Measurements from ENCODE around the gene FRAS1.
"Not testable (repeated sequence)": the region's sequence is repeated elsewhere in the genome, so short reads cannot be mapped to it uniquely, and the experiment has no call there.

The FRAS1 gene

DNA sequence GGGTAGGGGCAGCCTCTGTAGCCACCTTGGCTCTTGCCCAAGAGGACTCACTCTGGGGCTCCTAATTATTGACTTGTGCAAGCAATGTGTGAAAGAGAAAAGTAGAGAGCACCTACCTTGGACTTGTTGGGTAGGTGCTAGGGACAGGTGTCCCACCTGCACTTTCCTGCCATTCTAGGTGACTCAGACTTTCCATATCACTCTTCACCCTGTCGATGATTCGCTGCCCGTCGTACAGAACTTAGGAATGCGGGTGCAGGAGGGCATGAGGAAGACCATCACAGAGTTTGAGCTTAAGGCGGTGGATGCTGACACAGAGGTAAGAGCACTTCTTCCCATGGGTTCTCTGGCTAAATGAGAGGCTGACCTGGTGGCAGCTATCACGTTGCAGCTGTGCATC, 407.1 kb downstream of the FRAS1 start:
- DNase-seq: no peak

DNA sequence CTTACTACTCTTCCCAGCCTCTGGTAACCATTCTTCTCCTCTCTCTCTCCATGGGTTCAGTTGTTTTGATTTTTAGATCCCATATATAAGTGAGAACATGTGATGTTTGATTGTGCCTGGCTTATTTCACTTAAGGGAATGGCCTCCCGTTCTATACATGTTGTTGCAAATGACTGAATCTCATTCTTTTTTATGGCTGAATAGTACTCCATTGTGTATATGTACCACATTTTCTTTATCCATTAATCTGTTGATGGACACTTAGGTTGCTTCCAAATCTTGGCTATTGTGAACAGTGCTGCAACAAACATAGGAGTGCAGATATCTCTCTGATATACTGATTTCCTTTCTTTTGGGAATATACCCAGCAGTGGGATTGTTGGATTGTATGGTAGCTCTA, 410.1 kb downstream of the FRAS1 start:
- DNase-seq: not testable (repeated sequence)

DNA sequence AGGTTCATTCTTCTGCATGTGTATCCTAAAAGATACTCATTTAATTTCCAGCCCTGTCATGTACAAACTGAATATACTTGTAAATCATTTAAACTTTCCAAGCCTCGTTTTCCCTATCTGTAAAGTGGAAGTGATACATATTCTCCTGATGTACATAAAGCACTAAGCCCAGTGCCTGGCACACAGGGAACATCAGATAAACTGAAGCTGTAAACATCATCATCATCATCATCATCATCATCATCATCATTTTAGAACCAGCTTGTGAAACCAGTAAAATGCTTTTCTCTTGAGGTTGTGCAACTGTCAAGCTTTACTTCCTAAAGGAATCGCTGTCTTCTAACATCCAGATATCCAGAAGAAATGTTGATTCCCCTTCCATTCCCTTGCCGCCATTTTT, 411.1 kb downstream of the FRAS1 start:
- DNase-seq: no peak

DNA sequence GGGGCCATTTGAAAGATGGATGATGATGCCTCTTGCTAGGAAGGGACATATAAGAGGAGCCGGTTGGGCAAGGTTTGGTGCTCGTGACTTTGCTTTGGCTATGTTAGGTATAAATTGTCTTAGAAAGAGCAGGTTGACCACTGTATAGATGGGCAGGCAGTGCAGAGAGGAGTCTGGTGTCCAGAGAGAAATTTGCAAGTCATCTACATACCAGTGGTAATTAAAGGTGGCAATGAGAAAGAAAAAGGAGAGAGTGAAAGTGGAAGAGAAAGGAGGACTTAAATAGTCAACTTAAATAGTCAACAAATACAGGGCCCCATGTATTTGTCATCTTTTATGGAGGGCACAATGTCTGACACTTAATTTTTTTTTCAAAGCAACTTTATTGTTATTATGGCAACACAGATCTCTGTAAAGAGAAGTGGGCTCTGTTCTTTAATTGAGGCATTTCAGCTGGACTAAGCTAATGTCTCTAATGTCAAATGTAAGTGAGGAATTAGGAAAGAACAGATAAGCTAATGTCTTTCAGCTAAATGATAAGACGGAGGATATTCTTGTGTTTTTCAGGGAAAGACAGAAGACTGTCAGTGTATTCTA, 419.1 kb downstream of the FRAS1 start:
- DNase-seq: no peak

DNA sequence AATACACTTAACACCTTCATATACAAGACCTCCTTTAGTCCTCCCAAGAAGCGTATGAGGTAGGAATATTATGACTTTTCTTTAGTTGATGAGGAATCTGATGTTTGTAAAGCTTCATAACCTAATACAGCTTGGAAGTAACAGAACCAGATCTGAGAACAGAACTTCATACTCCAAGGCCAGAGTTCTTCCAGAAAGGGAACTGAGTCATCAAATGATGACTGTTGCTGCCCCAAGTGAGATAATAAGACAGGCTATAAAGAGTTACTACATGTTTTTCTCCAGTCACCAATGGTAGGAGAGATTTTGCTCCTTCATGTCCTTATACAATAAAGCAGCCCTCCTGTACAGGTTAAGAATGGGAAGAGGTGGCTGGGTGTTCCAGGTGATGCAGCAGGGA, 420.2 kb downstream of the FRAS1 start:
- DNase-seq: no peak

DNA sequence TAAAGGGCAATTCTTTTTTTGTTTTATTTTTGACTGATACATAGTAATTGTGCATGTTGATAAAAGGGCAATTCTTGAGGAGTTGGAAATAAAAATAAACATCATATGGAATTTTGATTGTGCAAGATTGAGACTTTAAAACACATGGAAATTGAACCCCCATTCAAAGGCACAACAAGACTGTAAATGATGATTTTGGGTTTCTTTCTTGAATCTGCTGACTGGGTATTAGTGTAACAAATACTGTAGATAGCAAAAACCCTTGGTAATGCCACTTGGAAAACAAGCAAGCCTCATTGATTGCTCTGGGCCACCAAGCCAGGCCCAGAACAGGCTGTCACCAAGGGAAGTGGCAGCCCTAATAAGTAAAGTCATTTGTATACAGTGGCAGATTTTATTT, 421.4 kb downstream of the FRAS1 start:
- DNase-seq: no peak

DNA sequence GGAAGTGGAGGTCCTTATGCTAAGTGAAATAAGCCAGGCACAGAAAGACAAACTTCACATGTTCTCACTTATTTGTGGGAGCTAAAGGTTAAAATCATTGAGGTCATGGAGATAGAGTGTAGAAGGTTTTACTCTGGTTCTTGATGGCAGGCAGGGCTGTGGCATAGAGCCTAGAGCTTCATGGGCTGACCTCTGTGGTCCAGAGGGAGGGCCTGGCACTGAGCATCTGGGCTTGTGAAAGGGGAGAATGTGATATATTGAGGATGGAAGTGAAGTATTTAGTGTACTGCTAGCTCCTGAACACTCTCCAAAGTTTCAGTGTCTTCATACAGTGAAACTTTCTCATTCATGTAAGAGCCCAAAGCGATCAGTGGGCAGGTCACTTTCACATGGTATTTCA, 423.2 kb downstream of the FRAS1 start:
- DNase-seq: no peak

DNA sequence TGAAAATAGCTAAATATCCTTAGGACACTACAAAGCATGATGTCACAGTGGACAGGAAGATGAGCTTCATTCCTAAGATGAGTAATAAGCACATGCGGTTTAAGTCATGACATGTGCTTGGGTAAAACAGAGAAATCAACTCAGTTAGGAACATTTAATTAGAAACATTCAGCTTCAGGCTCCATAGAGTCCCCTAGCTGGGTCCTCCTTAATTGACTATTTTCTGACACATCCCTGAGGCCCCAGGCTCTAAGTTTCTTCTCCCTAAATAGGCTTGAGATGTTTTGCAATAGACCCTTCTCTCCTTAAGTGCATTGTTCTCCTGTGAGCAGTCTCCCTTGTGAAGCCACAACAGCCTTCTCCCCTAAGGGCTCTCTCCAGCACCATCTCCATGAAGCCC, 424.1 kb downstream of the FRAS1 start:
- no peak for DNase-seq

DNA sequence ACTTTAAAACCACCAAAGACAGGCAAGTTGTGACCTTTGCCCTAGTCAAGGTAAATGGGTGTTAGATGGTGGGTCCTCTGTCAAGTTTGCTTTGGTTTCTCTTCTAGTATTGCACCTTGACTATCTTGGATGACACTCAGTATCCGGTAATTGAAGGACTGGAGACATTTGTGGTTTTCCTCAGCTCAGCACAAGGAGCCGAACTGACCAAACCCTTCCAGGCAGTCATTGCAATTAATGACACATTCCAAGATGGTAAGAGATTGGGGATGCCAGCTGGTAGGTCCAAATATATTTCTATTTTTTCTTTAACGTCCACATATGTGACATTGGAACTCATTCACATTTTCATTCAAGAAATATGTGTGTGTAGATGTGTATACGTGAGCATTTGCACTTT, 425.2 kb downstream of the FRAS1 start:
- DNase-seq: no peak

DNA sequence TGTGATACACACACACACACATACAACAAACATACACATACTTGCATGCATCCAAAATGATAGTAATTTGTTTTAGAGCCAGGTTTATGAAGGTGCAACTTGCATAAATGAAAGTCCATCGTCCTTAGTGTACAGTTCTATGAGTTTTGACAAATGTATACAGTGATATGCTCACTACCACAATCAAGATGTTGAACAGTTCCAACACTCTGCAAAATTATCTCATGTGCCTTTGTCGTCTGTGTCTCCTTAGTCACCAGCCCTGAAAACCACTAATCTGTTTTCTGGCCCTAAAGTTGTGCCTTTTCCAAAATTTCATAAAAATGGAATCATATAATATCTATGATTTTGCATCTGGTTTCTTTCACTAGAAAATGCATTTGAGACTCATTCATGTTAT, 426.7 kb downstream of the FRAS1 start:
- DNase-seq: no peak

DNA sequence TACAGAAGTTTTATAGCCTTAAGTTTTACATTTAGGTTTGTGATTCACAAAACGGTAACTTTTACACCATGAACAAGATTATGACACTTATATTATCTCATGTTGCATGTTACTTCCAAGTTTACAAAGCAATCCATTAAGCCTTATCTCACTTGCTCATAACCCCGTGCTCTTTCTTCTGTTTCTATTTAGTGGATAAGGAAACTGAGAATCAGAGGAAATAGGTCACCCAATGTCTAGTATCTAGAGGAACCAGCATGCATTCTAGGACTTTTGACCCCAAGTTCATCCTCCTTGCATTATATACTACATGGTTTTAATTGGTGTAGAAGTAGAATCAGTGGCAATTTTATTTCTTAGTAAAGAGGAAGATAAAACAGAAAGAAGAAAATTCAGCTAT, 427.5 kb downstream of the FRAS1 start:
- no peak for DNase-seq

DNA sequence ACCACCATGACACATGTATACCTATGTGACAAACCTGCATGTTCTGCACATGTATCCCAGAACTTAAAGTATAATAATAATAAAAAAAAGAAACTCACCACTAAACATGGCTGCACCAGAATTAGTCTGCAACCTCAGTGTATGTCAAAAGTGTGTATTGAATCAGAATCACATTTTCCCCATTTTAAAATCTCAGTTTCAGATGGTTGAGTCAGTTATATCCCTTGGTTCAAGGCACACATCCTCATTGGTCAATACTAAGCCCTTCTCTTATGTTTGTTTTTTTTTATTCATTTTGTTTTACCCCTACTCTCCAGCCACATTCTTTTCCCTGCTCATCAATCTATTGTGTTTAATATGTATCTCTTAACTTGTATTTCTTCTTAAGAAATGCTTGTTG, 436.6 kb downstream of the FRAS1 start:
- DNase-seq: no peak

DNA sequence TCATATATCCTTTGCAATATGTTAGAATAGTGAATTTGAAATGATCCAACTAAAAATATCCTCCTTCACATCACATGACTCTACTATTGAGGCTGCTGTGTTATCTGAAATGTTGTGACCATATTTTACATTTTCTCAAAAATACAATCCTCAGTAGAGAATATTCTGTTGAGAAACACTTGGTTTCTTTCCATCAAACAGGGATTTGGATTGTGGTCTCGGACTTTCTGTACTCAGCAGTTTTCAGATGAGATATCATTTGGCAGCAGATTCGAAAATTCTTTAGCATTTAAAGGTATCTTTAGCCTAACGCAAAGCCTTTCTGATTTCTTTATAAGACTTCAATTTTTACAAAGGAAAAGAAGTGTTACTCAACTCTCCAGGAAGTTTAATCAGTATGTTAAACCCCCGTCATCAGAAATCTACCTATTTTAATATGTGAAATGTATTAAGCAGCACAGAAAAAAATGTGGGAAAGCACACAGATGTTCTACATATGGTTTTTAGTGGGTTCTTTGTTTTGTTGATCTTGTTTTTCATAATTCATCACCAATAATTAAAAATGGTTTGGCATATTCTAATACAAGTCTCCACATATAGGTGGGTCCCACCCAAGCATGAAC, 439.0 kb downstream of the FRAS1 start:
- DNase-seq: no peak

DNA sequence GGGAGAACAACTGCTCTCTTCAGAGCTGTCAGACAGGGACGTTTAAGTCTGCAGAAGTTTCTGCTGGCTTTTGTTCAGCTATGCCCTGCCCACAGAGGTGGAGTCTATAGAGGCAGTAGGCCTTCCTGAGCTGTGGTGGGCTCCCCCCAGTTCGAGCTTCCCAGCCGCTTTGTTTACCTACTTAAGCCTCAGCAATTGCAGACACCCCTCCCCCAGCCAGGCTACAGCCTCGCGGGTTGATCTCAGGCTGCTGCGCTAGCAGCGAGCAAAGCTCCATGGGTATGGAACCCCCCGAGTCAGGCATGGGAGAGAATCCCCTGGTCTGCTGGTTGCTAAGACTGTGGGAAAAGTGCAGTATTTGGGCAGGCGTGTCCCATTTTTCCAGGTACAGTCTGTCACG, 449.1 kb downstream of the FRAS1 start:
- not testable (repeated sequence) for DNase-seq

DNA sequence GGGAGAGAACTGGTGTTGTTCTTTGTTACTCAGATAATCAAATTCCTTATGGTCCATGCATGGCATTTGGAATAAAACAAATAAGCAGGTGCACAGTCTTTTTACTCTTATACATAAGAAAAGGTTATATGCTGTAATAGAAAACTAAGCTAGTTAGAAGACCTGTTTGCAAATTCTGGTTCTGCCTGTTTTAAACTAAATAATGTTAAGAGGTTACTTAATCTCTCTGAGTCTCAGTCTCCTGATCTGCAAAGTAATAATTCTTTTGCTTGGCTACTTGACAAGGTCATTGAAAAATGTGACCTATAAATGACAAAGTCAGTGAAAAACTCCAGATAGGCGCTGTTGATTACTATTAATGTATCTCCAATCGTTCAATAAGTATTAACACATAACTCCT, 451.9 kb downstream of the FRAS1 start:
- no peak for DNase-seq

DNA sequence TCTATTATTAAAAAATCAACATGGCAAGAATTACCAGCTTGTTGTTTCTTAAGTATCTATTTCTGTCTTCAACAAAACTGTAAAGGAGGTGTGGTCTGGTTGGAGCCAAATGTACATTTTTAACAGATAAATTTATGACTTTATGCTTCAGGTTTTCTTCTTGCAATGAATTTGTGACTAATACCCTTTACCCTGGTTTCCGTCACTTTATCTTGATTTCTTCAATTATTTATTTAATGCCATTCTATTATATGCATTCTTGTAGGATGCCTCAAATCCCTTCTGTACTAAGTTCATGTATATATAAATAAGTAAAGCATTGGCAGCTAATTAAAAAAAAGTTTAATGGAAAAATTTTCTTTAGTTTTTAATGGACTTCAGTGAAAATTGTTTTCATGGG, 453.0 kb downstream of the FRAS1 start:
- no peak for DNase-seq

DNA sequence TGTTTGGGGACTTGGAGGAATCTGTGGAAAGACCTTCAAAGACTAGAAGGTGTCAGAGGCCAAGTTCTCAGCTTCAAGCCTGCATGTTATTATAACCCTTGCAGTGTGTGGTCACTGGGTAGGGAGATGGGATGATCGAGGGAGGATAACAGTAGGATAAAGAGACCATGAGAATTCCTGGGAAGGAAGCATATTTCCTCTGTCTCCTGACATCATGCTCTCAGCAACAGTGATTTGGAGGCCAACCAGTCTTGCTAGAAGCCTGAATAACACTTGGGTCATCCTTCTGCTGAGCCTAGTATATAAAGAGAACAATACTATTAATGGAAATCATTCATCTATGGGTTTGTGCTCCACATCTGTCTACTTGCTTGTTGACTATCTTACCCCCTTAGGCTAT, 453.6 kb downstream of the FRAS1 start:
- DNase-seq: no peak

DNA sequence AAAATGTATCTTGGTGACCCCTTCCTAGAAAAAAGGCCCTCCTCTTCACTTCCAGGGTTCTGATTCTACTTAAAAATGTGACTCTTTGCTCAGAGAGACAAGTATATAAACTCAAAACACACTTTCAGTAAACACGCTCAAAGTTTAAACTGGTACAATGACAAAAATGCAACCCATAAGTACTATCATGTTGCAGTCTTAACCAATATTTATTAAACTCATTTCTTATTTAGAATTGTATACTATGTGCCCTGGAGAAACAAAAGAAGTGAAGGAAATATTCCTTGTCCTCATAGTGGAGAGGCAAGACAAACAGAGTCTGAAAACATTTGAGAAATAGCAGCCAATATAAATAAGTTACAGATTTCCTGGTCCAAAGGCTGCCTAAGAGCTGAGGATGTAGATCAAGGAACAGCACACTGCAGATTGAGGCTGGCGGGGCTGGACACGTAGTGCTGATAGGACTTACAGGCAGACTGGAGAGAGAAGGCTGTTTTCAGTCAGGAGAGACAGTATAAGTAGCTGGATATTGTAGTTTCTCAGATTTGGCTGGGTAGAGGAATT, 455.3 kb downstream of the FRAS1 start:
- no peak for DNase-seq

DNA sequence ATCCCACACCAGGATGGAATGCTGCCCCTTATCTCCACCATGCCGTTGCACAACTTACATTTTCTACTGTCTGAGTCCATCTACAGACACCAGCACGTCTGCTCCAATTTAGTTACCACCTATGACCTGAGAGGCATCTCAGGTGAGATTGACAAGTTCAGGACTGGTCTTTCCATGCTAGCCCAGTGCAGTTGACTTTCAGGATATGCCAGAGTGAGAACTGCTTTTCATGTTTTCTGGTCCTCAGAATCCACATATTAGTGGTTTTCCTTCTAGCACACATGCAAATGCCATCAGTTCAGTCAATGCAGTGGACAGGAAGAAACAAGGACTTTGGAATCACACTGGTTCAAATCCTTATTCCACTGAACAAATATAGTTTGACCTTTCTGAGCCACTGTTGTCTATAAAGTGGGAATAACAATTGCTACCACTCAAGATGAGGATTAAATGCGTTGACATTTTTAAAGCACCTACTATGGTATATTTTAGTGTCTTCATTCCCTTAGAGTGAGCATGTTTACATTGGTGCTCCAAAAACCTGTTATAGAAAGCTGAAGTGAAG, 456.4 kb downstream of the FRAS1 start:
- DNase-seq: no peak

DNA sequence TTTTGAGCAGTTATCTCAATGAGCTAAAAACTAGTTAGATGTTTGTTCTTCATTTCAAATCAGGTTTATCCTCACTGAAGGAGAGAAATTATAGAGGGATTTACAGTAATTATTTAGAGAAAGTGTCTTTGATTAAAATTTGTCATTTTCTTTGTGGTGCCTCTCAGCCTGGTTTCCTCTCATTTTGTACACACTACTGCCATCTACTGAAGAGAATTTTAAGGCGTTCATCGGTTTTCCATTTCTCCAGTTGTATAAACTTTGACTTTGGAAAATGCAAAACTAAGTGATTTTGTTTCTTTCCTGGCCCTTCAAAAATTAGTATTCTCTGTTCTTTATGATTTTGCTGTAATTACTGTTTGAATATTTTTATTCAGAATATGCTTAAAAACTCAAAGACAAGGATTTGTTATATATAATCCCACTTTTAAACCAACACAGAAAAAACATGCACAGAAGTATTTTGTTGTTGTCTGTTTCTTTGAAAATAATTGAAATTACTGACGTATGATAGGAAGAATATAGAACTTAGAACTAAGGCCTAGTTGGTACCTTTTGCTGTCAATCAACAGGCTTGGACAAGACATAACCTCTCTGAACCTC, 460.0 kb downstream of the FRAS1 start:
- no peak for DNase-seq

DNA sequence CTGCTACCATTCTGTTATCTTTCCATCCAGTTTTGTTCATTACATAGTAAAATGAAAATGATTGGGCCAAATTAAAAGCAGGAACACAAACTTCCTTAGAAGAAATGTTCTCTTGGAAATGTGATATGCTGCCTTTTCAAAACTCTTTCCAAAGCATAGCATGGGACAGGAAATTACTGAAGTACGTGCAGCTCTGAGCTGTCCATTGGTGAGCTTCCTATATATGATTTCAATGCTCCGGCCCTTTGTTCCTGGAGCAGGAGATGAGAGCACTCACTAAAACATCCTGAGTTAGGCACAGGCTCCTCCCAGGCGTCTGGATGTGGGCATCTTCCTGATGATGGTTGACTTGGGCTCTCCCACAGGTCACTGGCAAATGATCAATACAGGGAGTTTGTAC, 461.4 kb downstream of the FRAS1 start:
- no peak for DNase-seq

DNA sequence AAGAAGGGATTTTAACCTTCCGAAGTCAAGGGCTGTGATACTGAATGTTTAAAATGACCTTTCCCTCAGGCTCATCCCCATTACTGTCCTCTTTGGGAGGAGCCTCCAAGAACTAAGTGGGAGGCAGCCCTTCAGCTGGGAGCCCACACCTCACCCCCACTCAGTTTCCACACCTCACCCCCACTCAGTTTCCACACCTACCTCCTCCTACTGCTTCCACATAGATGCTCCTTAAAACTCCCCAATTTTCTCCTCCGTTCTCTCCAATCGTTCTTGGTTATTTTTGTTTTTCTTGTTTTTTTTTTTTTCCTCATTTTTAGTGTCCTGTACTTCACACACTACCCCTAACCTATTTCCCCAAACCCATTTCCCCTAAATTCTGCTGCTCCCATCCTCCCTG, 462.8 kb downstream of the FRAS1 start:
- no peak for DNase-seq

DNA sequence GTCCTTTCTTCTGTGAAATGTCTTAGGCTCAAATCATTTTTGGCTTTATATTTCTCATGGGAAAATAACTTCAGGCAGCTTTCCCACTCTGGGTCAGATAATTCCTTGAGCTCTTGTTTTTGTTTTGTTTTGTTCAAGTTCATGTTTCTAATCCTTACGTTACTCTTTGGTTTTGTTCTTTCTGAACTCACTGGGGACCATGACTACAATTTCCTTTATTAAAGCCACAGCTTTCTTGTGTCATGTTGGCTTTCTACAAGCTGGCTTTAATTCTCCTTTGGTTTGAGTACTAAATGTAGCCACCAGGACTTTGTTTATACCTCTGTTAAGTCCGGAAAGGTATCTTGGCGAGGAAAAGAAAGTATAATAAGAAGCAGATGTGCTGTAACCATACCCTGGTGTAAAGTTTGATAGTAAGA, 463.7 kb downstream of the FRAS1 start:
- no peak for DNase-seq

DNA sequence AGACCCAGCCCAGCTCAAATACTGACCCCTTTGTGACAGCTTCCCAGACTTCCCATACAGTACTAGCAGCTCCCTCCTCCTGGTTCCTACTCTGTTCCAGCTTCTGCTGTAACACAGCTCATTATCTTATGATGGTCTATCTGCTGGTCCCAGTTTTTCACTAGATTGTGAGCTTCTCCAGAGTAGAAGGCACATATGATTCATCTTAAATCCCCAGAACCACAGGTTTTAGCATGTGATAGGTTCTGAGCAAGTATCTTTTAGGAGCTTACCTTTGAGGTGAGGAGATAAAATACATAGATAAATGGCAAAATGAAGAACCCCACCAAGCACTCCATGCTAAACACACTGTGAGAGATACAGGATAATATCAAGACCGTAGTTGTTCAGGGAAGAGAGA, 466.9 kb downstream of the FRAS1 start:
- DNase-seq: no peak

Data from right hindlimb (tissue), 1 donor.